Ishikawa (cell line): ENCODE measurements around the gene HIVEP1.

Experiments
- CEBPB ChIP-seq: IDR thresholded peaks from 2 replicates; pipeline ENCODE4 v1.6.1; 2012
- CREB1 ChIP-seq: IDR thresholded peaks from 2 replicates; pipeline ENCODE4 v1.6.1; 2012; ENCODE audit warnings: low read depth
- EGR1 ChIP-seq: IDR thresholded peaks from 2 replicates; pipeline ENCODE4 v1.6.1; 2012
- EP300 ChIP-seq: IDR thresholded peaks from 2 replicates; pipeline ENCODE4 v1.6.1; 2012; ENCODE audit warnings: borderline replicate concordance
- FOXM1 ChIP-seq: IDR thresholded peaks from 2 replicates; pipeline ENCODE4 v1.6.1; 2012; ENCODE audit warnings: low read depth, borderline replicate concordance
- NFIC ChIP-seq: IDR thresholded peaks from 2 replicates; pipeline ENCODE4 v1.6.1; 2012
- RAD21 ChIP-seq: IDR thresholded peaks from 2 replicates; pipeline ENCODE4 v1.6.1; 2012; ENCODE audit warnings: low read depth
- REST ChIP-seq: IDR thresholded peaks from 2 replicates; pipeline ENCODE4 v1.6.1; 2012; ENCODE audit warnings: low read depth, mild to moderate bottlenecking
- TAF1 ChIP-seq: IDR thresholded peaks from 2 replicates; pipeline ENCODE4 v1.6.1; 2012; ENCODE audit warnings: low read depth, mild to moderate bottlenecking
- TCF12 ChIP-seq: IDR thresholded peaks from 2 replicates; pipeline ENCODE4 v1.6.1; 2012; ENCODE audit warnings: low read depth
- TEAD4 ChIP-seq: IDR thresholded peaks from 2 replicates; pipeline ENCODE4 v1.6.1; 2012
- USF1 ChIP-seq: IDR thresholded peaks from 2 replicates; pipeline ENCODE4 v1.6.1; 2012
- YY1 ChIP-seq: IDR thresholded peaks from 2 replicates; pipeline ENCODE4 v1.6.1; 2012; ENCODE audit warnings: low read depth
- ZBTB7A ChIP-seq: IDR thresholded peaks from 2 replicates; pipeline ENCODE4 v1.6.1; 2012; ENCODE audit warnings: low read depth
- TF ChIP-seq, protein P1 (sequence below): IDR thresholded peaks from 2 replicates; pipeline ENCODE4 v1.6.1; 2012

The HIVEP1 gene

GRCh38 chr6:12138936-12139335 is 126.8 kb downstream of the HIVEP1 start:
- TF ChIP-seq ZBTB7A, result no peak
- no peak for TF ChIP-seq EP300
- no peak for TF ChIP-seq TEAD4
- TF ChIP-seq TAF1, result no peak

DNA sequence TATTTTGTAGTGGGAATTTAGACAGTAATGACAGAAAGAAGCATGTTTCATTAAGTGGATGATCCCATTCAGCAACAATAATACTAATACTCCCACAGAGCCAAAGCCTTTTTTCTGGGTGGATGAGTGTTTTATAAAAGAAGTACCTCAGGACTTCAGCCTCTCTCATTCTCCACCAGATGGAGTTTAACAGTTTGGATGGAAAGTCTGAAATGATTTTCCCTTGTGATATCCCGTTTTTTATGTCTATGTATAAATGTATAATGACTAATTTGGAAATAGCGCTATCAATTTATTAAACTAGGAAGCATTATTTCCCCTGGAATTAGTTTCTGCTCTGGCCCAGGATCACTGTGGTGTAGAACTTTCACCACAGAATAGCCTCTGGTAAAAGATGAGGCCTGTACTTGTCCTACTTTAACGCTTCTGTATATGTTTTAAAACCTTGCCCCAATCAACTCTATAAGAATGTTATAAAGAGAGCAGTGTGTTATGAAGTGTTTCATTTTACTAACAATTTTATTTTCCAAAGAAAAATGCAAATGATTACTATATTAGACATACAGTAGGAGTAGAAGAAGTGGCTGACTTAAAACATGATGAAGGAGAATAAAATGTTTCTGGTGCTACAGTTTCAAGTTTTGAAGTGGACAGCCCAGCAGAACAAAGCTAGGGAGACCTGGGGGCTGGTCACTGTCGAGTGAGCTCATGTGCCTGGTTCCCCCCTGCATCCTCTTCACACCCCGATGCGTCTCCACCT is 135.6 kb downstream of the HIVEP1 start:
- TF ChIP-seq TAF1, result no peak
- TF ChIP-seq REST, result no peak
- no peak for TF ChIP-seq NFIC
- no peak for TF ChIP-seq EP300
- no peak for TF ChIP-seq EGR1
- TF ChIP-seq, protein P1, sequence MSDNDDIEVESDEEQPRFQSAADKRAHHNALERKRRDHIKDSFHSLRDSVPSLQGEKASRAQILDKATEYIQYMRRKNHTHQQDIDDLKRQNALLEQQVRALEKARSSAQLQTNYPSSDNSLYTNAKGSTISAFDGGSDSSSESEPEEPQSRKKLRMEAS, result no peak
- TF ChIP-seq YY1, result no peak
- TF ChIP-seq TEAD4, result no peak
- TF ChIP-seq RAD21, result no peak
- TF ChIP-seq ZBTB7A, result no peak
- TF ChIP-seq FOXM1, result no peak
- no peak for TF ChIP-seq TCF12

DNA sequence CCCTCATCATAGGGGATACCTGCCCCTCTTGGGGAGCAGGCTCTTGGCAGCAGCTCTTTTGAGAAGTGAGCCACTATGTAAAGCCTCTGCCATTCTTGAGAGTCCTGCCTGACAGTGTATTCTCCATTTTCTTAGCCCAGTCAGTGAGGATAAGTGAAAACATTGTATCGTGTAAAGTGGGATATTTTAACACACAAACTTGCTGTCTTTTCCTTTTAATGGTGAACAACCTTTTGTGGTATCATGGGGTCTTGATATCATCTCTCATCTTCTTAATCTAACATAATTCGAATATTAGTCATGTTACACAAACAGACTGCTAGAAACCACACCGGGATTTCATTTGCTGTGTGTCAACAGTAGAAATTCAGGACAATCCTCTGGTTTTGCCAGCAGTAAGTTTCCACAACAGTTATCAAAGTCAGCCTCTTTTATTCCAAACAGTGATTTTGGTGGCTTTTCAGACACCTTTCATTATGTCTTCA is 136.2 kb downstream of the HIVEP1 start:
- no peak for TF ChIP-seq EP300
- TF ChIP-seq RAD21, result no peak
- TF ChIP-seq FOXM1, result no peak
- TF ChIP-seq REST, result no peak
- no peak for TF ChIP-seq CEBPB
- TF ChIP-seq USF1, result no peak
- no peak for TF ChIP-seq EGR1
- TF ChIP-seq ZBTB7A, result no peak
- TF ChIP-seq, protein P1, result no peak
- no peak for TF ChIP-seq TCF12
- TF ChIP-seq CREB1, result no peak
- TF ChIP-seq YY1, result no peak
- no peak for TF ChIP-seq NFIC
- TF ChIP-seq TAF1, result no peak
- TF ChIP-seq TEAD4, result no peak

DNA sequence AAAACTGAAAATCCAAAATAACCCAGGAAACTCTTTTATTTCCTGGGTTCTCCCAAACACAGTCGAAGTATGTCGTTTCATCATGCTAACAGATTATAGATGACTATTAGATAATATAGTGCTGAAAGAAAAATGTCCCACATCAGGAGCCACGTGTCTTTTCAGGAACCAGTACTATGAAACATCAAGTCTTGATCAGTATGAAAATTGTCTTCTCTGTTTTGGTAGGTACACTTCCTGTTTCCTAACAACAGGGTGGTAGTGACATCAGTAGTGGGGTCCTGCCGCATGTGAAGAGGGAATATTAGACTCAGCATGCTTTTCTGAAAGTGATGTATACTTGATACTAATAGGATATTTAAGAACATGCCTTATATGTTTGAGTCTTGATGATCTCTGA is 136.7 kb downstream of the HIVEP1 start:
- no peak for TF ChIP-seq YY1
- no peak for TF ChIP-seq REST
- no peak for TF ChIP-seq TCF12
- TF ChIP-seq NFIC, result no peak
- no peak for TF ChIP-seq FOXM1
- TF ChIP-seq CEBPB, result no peak
- TF ChIP-seq, protein P1, result no peak

DNA sequence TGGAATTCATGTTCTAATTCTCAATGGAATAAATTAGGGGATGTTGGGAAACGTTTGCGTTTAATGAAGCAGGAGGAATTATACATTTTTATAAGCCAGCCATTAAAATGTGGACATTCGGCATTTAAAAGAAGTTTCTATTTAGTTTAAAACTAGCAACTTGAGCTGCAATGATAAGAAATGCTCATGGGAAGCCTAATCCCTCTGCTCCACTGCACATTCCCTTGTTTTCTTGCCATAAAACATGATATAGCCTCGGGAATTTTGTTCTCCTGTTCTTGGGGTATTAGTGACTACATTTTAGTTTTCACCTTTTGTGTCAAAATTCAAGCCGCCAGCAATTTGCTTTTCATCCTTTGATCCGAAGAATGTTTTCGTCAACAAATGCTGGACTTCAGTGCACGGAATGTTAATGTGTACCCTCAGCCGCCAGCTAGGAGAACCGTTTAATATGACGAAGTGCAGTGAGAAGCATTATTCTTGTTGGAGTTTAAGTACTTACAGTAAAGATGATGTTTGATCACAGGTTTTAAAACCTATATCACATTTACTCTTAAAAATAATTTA is 137.9 kb downstream of the HIVEP1 start:
- TF ChIP-seq, protein P1, result no peak
- TF ChIP-seq ZBTB7A, result no peak
- TF ChIP-seq EGR1, result no peak
- TF ChIP-seq TCF12, result no peak
- TF ChIP-seq CEBPB, result no peak
- no peak for TF ChIP-seq EP300
- TF ChIP-seq YY1, result no peak
- TF ChIP-seq RAD21, result no peak
- TF ChIP-seq USF1, result no peak
- no peak for TF ChIP-seq NFIC
- no peak for TF ChIP-seq TAF1
- no peak for TF ChIP-seq TEAD4
- TF ChIP-seq REST, result no peak
- TF ChIP-seq CREB1, result no peak
- TF ChIP-seq FOXM1, result no peak
